GM12878 (cell line): ENCODE measurements around the gene CUTA. TPM values are rescaled to one million over a fixed set of nuclear protein-coding genes. Genes with fewer than 3 reads are reported as not detected.
A peak's percentile ranks its signal among the peaks of the same experiment; 100 is the strongest.

ENCODE experiments used
- ATAC-seq: fragments of 200-7000 bp; cut with Tn5 transposase; 3 replicates; pipeline ENCODE4 v1.9.1; 2020; ENCODE audit warnings: mild to moderate bottlenecking, moderate library complexity
- BruUV-seq: library from RNA; stranded (reverse); fragments of 400-500 nt; replicated peaks from 2 replicates; lab custom pipeline; 2021; lab: Mats Ljungman, UMichigan
- CTCF ChIA-PET: fragments of 300-600 bp; sonication (Branson Sonifier 250); formaldehyde crosslinking; extraction: SDS; loops from one replicate; lab custom pipeline; 2021; ENCODE audit warnings: inconsistent platforms; lab: Yijun Ruan, JAX
- POLR2A ChIA-PET: fragments of 350-600 bp; formaldehyde crosslinking; extraction: SDS; loops from one replicate; lab custom pipeline; 2021; ENCODE audit warnings: inconsistent platforms; lab: Charles Lee
- RAD21 ChIA-PET: fragments of 300-600 bp; sonication (Branson Sonifier 250); formaldehyde crosslinking; loops from one replicate; lab custom pipeline; 2023; ENCODE audit warnings: antibody characterized with exemption; ENCODE audit not compliant: unreplicated experiment; lab: Charles Lee
- SMC1A ChIA-PET: fragments of 300-600 bp; sonication (Branson Sonifier 250); formaldehyde crosslinking; loops from one replicate; lab custom pipeline; 2023; ENCODE audit not compliant: unreplicated experiment, uncharacterized antibody; lab: Charles Lee
- DNase-seq: peaks from one replicate; pipeline ENCODE4 v3.0.0-alpha.2; 2011; ENCODE audit warnings: low read depth, low spot score
- FAIRE-seq: peaks from 3 replicates; lab custom pipeline; 2011; peaks lifted over from hg19 to GRCh38; lab: Jason Lieb, UNC
- H2AFZ ChIP-seq: 2 replicates; pipeline ENCODE4 v1.6.0; 2011; ENCODE audit warnings: low read depth, low read length, control low read depth; ENCODE audit not compliant: control insufficient read depth
- H3K27ac ChIP-seq: 2 replicates; pipeline ENCODE4 v1.5.1; 2011; ENCODE audit warnings: control low read depth; ENCODE audit not compliant: control insufficient read depth, insufficient read depth
- H3K27me3 ChIP-seq, 2 experiments: replicated peaks in 1 of 2; 2 replicates each; pipeline versions ENCODE4 v1.6.0 to v1.6.1; 2011; ENCODE audit warnings: low read length in 1 of 2; ENCODE audit not compliant: control insufficient read depth in 2 of 2, insufficient read depth in 2 of 2
- H3K36me3 ChIP-seq, 2 experiments: 2 replicates each; pipeline ENCODE4 v1.5.1; 2011; ENCODE audit warnings: low read length in 1 of 2; ENCODE audit not compliant: control insufficient read depth in 2 of 2, insufficient read depth in 2 of 2
- H3K4me1 ChIP-seq: 2 replicates; pipeline ENCODE4 v1.6.1; 2011; ENCODE audit warnings: mild to moderate bottlenecking, low read length, moderate library complexity, mixed read lengths; ENCODE audit not compliant: control insufficient read depth, insufficient read depth
- H3K4me2 ChIP-seq: 2 replicates; pipeline ENCODE4 v1.6.0; 2011; ENCODE audit warnings: control low read depth; ENCODE audit not compliant: control insufficient read depth, insufficient read depth
- H3K4me3 ChIP-seq: fragments of 200-600 bp; sonication (generic); 2 replicates; pipeline ENCODE4 v1.5.1; 2016
- H3K79me2 ChIP-seq: 2 replicates; pipeline ENCODE4 v1.6.0; 2011; ENCODE audit warnings: low read length; ENCODE audit not compliant: control insufficient read depth, insufficient read depth
- H3K9ac ChIP-seq: 2 replicates; pipeline ENCODE4 v1.8.0; 2011; ENCODE audit warnings: low read length, control low read depth, mixed read lengths; ENCODE audit not compliant: control insufficient read depth, insufficient read depth
- H3K9me3 ChIP-seq: replicated peaks from 3 replicates; pipeline ENCODE4 v1.5.1; 2011; ENCODE audit warnings: mild to moderate bottlenecking, low read length; ENCODE audit not compliant: control insufficient read depth, insufficient read depth
- H4K20me1 ChIP-seq: 2 replicates; pipeline ENCODE4 v1.6.0; 2011; ENCODE audit not compliant: control insufficient read depth, insufficient read depth
- ASH2L ChIP-seq: fragments of 300-600, 200-600 bp; sonication (generic); IDR thresholded peaks from 2 replicates; pipeline ENCODE4 v1.6.1; 2017; ENCODE audit warnings: low read depth, mild to moderate bottlenecking, borderline replicate concordance
- ATF7 ChIP-seq: fragments of 450-650 bp; IDR thresholded peaks from 2 replicates; pipeline ENCODE4 v1.6.1; 2016; ENCODE audit warnings: low read depth, mild to moderate bottlenecking
- CHD2 ChIP-seq: IDR thresholded peaks from 2 replicates; pipeline ENCODE4 v1.6.1; 2011; ENCODE audit warnings: low read depth, low read length, improper control_type of control experiment, borderline replicate concordance
- EED ChIP-seq: sonication (generic); IDR thresholded peaks from 2 replicates; pipeline ENCODE4 v1.6.1; 2016; ENCODE audit warnings: antibody characterized with exemption, low read depth
- FOS ChIP-seq: IDR thresholded peaks from 3 replicates; pipeline ENCODE4 v1.6.1; 2011; ENCODE audit warnings: borderline replicate concordance; ENCODE audit not compliant: insufficient read length; ENCODE audit errors: extremely low read depth
- IKZF1 ChIP-seq: fragments of 450-650 bp; conservative IDR thresholded peaks from 2 replicates; pipeline ENCODE4 v1.6.1; 2017; ENCODE audit warnings: antibody characterized with exemption, mild to moderate bottlenecking
- IRF4 ChIP-seq: IDR thresholded peaks from 2 replicates; pipeline ENCODE4 v1.6.1; 2011; ENCODE audit warnings: low read depth, low read length
- JUND ChIP-seq: IDR thresholded peaks from 2 replicates; pipeline ENCODE4 v1.6.1; 2012; ENCODE audit warnings: low read depth, mild to moderate bottlenecking, low read length, improper control_type of control experiment, moderate library complexity
- KDM1A ChIP-seq: fragments of 200-600 bp; sonication (generic); IDR thresholded peaks from 2 replicates; pipeline ENCODE4 v1.6.1; 2016; ENCODE audit warnings: borderline replicate concordance
- KLF5 ChIP-seq: fragments of 450-650 bp; IDR thresholded peaks from 2 replicates; pipeline ENCODE4 v1.6.1; 2014; ENCODE audit warnings: mild to moderate bottlenecking; ENCODE audit not compliant: partially characterized antibody
- NR2C2 ChIP-seq: IDR thresholded peaks from 2 replicates; pipeline ENCODE4 v1.6.1; 2011; ENCODE audit warnings: borderline replicate concordance, low read depth; ENCODE audit not compliant: control insufficient read depth, insufficient read length
- POLR2A ChIP-seq: IDR thresholded peaks from 2 replicates; pipeline ENCODE4 v1.6.1; 2011; ENCODE audit warnings: low read depth, mild to moderate bottlenecking, low read length
- POLR2AphosphoS5 ChIP-seq: IDR thresholded peaks from 2 replicates; pipeline ENCODE4 v1.6.1; 2011; ENCODE audit warnings: mild to moderate bottlenecking, low read length, inconsistent platforms
- RAD21 ChIP-seq: IDR thresholded peaks from 2 replicates; pipeline ENCODE4 v1.6.1; 2011; ENCODE audit warnings: mild to moderate bottlenecking, low read depth, low read length, moderate library complexity; ENCODE audit not compliant: insufficient read depth
- SKIL ChIP-seq: fragments of 450-650 bp; IDR thresholded peaks from 2 replicates; pipeline ENCODE4 v1.6.1; 2017; ENCODE audit warnings: mild to moderate bottlenecking, low read depth, inconsistent platforms; ENCODE audit not compliant: poor library complexity, severe bottlenecking
- YY1 ChIP-seq: IDR thresholded peaks from 2 replicates; pipeline ENCODE4 v1.6.1; 2011; ENCODE audit warnings: low read depth, mild to moderate bottlenecking, low read length
- ZBED1 ChIP-seq: IDR thresholded peaks from 2 replicates; pipeline ENCODE4 v1.6.1; 2016; ENCODE audit warnings: borderline replicate concordance
- ZNF24 ChIP-seq: fragments of 450-650 bp; IDR thresholded peaks from 2 replicates; pipeline ENCODE4 v1.6.1; 2017; ENCODE audit warnings: antibody characterized with exemption, mild to moderate bottlenecking
- ZSCAN29 ChIP-seq: fragments of 450-650 bp; IDR thresholded peaks from 2 replicates; pipeline ENCODE4 v1.6.1; 2017; ENCODE audit warnings: mild to moderate bottlenecking, moderate library complexity
- WGBS: methylation state at CpG from one replicate; pipeline ENCODE4 v1.1.6; 2016; ENCODE audit warnings: low lambda C conversion rate; ENCODE audit not compliant: insufficient replicate concordance, insufficient coverage; ENCODE audit errors: missing lambda C conversion rate; 5-methylcytosine and 5-hydroxymethylcytosine counted together
- in situ Hi-C: fragments of 300-500 bp; cut with MboI; formaldehyde crosslinking; loops from 9 replicates; pipeline ENCODE4 v1.14.3; 2018; ENCODE audit warnings: mixed read lengths
- intact Hi-C: fragments of 100-400 bp; cut with micrococcal nuclease; formaldehyde crosslinking; loops from one replicate; pipeline ENCODE4 v1.14.2; 2022; ENCODE audit not compliant: unreplicated experiment
- polyA plus RNA-seq, 11 experiments: library from polyadenylated mRNA; depleted of rRNA in 4 of 11; unstranded in 6 of 11; stranded (reverse) in 5 of 11; fragments of >200 nt; fragmentation: Nextera tagmentation in 4 of 11; fragmentation: Illumina TruSeq in 1 of 11; extraction: Ambion mirVana in 4 of 11; extraction: Trizol in 1 of 11; gene quantifications; 1 replicate in 1 of 11; 2 replicates in 10 of 11; pipeline versions ENCODE4 v1.2.1 to v1.2.3, GENCODE V29; 2011 to 2016; ENCODE audit warnings: inconsistent platforms in 2 of 11, missing spikeins in 2 of 11, low read depth in 1 of 11
- total RNA-seq, 4 experiments: library from RNA; depleted of rRNA in 3 of 4; stranded (reverse); fragments of >200 nt in 3 of 4; fragmentation: Illumina TruSeq in 1 of 4; extraction: Trizol in 1 of 4; gene quantifications; 2 replicates each; pipeline versions ENCODE4 v1.2.1 to v1.2.3, GENCODE V29; 2013 to 2021

CUTA gene
- total and polyA plus RNA-seq, 10 of the 15 experiments (the other 5 are each of a cell fraction or from before 2014, with no cell fraction given): 102 to 293 (median 189) TPM

GRCh38 chr6:33416386-33417127, 1.4 kb downstream of the CUTA start:
- in situ Hi-C loops (no loop called here), intact Hi-C loops (loop anchor here (5.0 kb wide), 1 partner anchor 99 kb away; the partner anchor contains the start of gene ZBTB22)
- POLR2A ChIA-PET: interaction anchor here (0.5 to 2.7 kb wide), 7 partner anchors 9 to 152 kb away, joined by 3 to 14 read pairs (median 3); no protein-coding TSS in a partner anchor
- Histone ChIP-seq H3K4me1 (peaks cover 30% of the 10 kb centered on the region), H3K79me2 (peaks cover 30% of the 10 kb centered on the region), H3K4me2 (peak overlapping the region; percentile 83), H3K27ac (peak overlapping the region; percentile 91), H4K20me1 (no peaks in the 10 kb centered on the region; the same call in 1 of the 2 replicates), H3K4me3 (peak overlapping the region; percentile 98), H3K9ac (peak overlapping the region; percentile 91), H3K27me3 (no peaks in the 10 kb centered on the region; a peak in 1 of 4 replicates), H3K36me3 (peaks cover 0 to 4% of the 10 kb centered on the region in 2 experiments; a peak in 2 of 4 replicates), H3K9me3 (no peaks in the 10 kb centered on the region), H2AFZ (no peak overlapping the region)
- peak; percentile 90 for FAIRE-seq
- ATAC-seq: peak; percentile 4
- no TSS peak for BruUV-seq
- no peak for DNase-seq
- RAD21 ChIA-PET: interaction anchor here (0.9 to 1.8 kb wide), 3 partner anchors 9 to 191 kb away, joined by 3 to 11 read pairs (median 6); partner anchors contain the start of gene BAK1
- WGBS: under 1% methylated on average over 12 of the region's 12 CpGs
- SMC1A ChIA-PET: interaction anchor here (0.7 to 2.0 kb wide), 5 partner anchors 9 to 99 kb away, joined by 3 to 8 read pairs (median 3); no protein-coding TSS in a partner anchor
- CTCF ChIA-PET: interaction anchor here (1.3 to 5.3 kb wide), 5 partner anchors 9 to 117 kb away, joined by 3 to 25 read pairs (median 4); partner anchors contain the start of gene ZBTB9
- TF ChIP-seq KLF5 (no peak), RAD21 (no peak), EED (peak; percentile 66), YY1 (peak; percentile 34; the same call in 1 of the 2 replicates), ZNF24 (0 out of 2 replicates have a peak, but pooled peaks have one; percentile 11), POLR2AphosphoS5 (peak; percentile 77), ASH2L (0 out of 2 replicates have a peak, but pooled peaks have one; percentile 21), ZSCAN29 (no peak), JUND (peak; percentile 54; the same call in 1 of the 2 replicates), FOS (no peak), CHD2 (0 out of 2 replicates have a peak, but pooled peaks have one; percentile 17), SKIL (peak; percentile 33), IRF4 (peak; percentile 79), KDM1A (no peak), ATF7 (0 out of 2 replicates have a peak, but pooled peaks have one; percentile 32), ZBED1 (peak; percentile 75; the same call in 1 of the 2 replicates), NR2C2 (no peak), IKZF1 (0 out of 2 replicates have a peak, but pooled peaks have one; percentile 22), POLR2A (peak; percentile 63)
